NCI-H2171 (cell line): ENCODE results near the gene SCN2A.

Source experiments
- DNase-seq: peaks from one replicate; lab custom pipeline; 2025; lab: John Stamatoyannopoulos, UW

SCN2A gene

DNA sequence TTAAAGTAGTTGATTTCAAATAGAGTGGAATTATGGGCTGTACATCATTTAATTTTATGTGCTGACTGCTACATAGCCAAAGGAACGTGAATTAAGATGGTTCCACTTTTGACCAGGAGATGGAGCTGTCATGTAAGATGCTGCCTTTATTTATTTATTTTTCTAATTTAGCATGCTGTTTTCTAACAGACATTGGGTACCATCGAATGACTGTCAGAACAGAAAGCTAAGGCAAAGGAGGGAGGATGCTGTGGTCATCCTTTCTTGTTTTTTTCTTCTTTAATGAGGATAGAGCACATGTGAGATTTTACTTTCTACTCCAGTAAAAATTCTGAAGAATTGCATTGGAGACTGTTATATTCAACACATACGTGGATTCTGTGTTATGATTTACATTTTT lies at the start of gene SCN2A:
Gene SCN2A (plus strand): TSS at position 185 of the 400 bp plus-strand sequence. CDS start 56,410 bp downstream, outside the sequence.
- DNase-seq = peak; percentile 51

- no peak for DNase-seq
These were observed 48.0 kb upstream of the SCN2A start for GRCh38 chr2:165191096-165191728.

DNA sequence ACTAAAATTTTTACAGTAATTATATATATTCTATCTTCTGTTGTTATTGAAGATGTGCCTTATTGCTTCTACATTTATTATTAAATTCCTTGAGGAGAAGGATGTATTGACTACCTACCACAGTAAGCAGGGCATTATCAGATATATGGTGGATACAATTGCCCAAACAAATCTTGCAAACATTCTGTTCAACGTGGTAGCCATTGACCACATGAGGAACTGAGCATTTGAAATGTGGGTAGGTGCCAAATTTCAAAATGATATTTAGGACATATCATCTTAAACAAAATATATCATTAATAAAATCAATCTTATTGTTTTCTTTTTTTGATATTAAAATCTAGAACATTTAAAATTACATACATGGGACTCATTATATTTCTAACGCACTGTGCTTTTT lies 46.5 kb upstream of the SCN2A start:
- no peak for DNase-seq

- no peak for DNase-seq
These were observed 45.9 kb upstream of the SCN2A start for GRCh38 chr2:165193178-165193777.

DNA sequence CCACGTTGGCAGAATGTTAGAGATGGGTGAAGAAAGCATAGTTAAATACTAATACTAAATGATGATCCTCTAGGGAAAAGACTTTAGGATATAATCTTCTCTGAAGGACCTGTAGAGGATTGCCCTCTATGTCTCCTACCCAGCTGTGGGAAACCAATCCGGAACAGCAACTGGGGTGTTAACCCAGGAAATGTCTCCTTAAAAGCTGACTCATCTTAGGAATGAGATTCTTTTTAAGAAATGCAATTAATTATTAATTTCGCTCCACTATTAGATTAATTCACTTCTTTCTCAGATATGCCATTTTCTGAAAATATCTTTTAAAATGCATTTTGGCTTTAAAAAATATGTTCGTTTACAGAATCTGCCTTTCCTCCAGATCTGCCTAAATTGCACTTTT lies 42.8 kb upstream of the SCN2A start:
- no peak for DNase-seq

DNA sequence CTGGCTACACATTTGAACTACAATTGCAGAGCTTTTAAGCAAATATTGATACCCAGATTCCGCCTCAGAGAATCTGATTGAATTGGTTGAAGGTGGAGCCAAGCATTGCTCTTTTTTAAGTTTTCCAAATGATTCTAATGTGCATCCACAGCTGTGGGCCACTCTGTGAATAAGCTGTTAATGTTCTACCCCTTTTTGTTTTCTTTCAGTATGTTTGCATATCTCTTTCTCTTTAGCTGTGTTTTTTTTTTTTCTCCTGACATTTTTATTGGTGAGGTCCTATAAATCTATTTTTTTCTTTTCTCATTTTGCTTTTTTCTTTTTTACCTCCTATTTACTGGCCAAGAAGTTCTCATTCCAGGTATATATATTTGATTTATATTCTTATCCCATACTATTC lies 41.9 kb upstream of the SCN2A start:
- no peak for DNase-seq

DNA sequence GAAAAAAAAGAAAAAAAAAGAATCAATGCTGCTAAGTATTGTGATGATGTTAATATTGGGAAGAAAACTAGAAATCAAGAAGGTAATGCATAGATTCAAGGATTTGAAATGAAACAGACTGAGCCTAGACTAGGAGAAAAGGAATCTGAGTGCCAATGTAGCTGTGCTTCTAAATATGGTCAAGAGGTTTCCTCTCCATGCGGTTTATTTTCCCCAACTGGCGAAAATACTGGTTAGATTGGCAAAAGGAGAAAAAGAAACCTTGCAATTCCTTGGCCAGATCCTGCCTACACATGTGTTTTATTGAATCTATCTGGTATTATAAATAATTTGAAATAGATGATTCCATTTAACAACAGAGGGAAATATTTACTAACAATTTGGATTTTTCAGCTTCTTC lies 41.0 kb upstream of the SCN2A start:
- DNase-seq = no peak

DNA sequence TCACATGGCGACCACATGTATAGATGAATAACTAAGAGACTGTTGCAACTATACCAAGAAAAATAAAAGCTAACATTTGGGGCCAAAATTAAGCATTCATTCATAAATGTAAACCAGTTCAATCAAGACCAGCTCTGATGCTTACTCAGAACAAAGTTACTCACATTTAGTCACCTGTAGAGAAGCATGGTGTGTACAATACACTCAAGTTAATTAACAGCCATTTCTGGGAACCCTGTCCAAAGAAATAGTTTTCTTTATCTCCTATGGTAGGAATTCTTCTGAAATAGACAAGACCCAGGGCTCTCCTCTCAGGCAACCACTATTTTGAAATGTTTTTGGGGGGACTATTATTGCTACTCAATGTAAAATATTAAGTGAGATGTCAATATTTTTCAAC lies 37.0 kb upstream of the SCN2A start:
- DNase-seq = no peak

GRCh38 chr2:165203689-165204559 lies 35.3 kb upstream of the SCN2A start, which contains the start of gene SCN3A:
Gene SCN3A (minus strand): TSS chr2:165204050. CDS start chr2:165176394, 27,656 bp downstream.
- peak; percentile 92 for DNase-seq

GRCh38 chr2:165205865-165206264 lies 33.3 kb upstream of the SCN2A start:
- DNase-seq = no peak

DNA sequence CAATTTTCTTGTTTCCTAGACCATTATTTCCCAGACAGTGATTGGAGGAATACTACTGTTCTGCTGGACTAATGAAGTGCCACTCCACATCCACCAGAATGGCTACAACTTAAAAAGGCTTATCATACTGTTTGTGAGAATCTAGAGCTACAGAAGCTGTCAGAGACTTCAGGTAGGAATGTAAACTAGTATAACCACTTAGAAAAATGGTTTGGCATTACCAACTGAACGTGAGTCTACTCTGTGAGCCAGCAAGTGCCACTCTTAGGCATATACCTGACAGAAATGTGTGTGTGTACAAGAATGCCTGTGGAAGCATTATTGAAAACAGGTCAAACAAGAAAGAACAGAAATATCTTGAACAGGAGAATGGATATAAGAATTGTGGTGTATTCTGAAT lies 31.1 kb upstream of the SCN2A start:
- DNase-seq = no peak

- no peak for DNase-seq
These were observed 25.1 kb upstream of the SCN2A start for GRCh38 chr2:165214093-165214492.

DNA sequence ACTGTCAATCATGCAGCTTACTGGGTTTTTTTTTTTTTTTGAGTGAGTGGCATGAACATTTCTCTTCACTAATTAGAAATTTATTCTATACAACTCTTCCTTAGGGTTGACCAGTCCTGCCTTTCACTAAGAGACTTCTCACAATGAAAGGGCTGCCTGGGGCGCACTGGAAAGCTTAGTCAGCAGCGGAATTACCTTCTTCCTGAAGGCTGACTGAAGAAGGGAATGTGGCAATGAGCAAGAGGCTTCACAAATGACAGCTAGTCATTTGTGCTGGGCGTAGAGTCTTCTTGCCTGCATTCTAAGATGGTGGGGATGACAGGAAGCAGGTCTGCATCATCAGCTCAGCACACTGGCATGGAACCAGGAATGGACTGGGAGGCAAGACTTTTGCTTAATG lies 19.7 kb upstream of the SCN2A start:
- no peak for DNase-seq

GRCh38 chr2:165224941-165225340 lies 14.3 kb upstream of the SCN2A start:
- no peak for DNase-seq

DNA sequence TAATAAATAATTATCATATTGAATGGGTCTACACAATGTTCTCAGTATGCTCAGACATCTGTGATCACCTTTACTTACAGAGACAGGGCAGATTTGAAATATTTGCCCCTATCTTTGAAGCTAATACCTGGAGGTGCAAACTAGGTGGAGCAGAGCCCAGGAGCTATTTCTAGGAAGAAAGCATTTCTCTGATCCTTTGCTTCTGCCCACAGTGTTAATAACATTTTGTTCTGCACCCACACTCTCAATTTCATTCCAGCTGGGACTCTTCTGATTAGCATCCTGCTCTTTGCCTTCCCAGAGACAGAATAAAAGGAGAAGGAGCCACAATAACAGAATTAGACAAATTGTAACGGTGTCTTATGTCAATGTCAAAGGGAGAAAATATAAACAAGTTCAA lies 11.6 kb upstream of the SCN2A start:
- DNase-seq = no peak

- no peak for DNase-seq
These were observed 2.2 kb upstream of the SCN2A start for GRCh38 chr2:165237056-165237455.

DNA sequence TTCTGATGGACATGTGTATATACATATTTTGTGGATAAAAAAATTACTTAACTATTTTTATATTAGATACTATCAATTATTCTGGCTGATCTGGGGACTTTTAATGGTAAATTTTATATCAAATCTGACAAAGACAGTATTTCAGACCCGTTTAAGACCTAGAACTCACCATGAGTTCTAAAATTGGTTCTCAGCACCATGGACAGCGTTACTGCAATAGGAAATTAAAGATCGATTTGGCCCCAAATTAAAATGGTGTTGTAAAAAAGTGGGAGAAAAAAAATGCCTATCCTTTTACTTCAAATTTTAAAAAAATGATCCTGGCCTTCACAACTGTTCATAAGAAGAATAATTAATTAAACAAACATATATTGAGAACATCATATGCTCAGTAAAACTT lies 919 bp upstream of the SCN2A start:
- no peak for DNase-seq

- DNase-seq = no peak
These were observed 772 bp downstream of the SCN2A start for GRCh38 chr2:165239856-165240515.

DNA sequence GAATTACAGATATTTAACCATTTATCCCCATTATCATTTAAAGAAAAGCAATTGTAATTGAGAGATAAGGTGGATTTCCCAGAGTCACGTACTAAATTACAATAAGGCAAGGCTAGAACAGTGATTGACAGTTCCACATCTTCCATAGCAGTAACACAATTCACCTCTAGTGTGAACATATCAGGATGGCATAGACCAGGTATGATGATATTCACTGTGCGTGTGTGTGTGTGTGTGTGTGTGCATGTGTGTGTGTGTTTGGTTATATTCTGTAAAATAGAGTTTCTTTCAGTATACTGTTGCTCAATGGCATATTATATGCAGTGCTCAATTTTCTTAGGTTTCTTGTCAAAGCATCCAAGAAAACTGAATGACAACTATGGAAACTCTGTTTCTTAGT lies 1.7 kb downstream of the SCN2A start:
- DNase-seq = no peak

DNA sequence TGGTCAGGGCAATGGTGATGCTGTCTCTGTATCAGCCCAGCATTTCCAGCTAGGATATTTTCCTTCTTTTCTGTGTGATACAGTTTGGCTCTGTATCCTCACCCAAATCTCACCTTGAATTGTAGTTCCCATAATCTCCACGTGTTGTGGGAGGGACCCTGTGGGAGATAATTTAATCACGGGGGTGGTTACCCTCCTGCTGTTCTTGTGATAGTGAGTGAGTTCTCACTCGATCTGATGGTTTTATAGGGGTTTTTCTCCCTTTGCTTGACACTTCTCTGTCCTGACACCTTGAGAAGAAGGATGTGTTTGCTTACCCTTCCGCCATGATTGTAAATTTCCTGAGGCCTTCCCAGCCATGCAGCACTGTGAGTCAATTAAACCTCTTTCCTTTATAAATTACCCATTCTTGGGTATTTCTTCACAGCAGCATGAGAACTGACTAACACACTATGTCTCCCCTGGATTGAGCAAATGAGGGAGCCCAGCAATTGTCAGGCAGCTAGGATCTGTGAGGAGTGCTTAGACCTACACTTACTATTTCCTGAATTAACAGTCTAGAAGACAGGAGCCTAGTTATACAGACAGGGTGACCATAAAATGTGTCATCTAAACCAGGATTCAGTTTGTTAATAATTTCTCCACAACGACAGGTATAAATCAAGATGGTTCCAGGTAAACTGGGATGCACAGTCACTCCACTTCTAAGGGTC lies 6.0 kb downstream of the SCN2A start:
- no peak for DNase-seq

- no peak for DNase-seq
These were observed 9.0 kb downstream of the SCN2A start for GRCh38 chr2:165248238-165248637.

- no peak for DNase-seq
These were observed 12.2 kb downstream of the SCN2A start for GRCh38 chr2:165251366-165251765.
